Measurements from ENCODE around the gene TRMT1L.

- TF ChIP-seq CTCF (conservative IDR thresholded peaks at IDR 0.05) (no peak), ZFX (IDR thresholded peaks at IDR 0.05) (no peak)
These were observed 72.9 kb downstream of the TRMT1L start for GRCh38 chr1:185083818-185084217.

All from C4-2B (cell line).